PC-9 (cell line): ENCODE results near the gene MPIG6B.

Experiments
- EZH2 ChIP-seq: fragments of 200-600 bp; sonication (generic); IDR thresholded peaks from 2 replicates; pipeline ENCODE4 v1.8.0; 2017; ENCODE audit warnings: antibody characterized with exemption, low read depth
- TF ChIP-seq, protein P1 (sequence below): fragments of 200-600 bp; sonication (generic); conservative IDR thresholded peaks from 2 replicates; pipeline ENCODE4 v1.6.1; 2017; ENCODE audit warnings: mixed run types, antibody characterized with exemption, mild to moderate bottlenecking, moderate library complexity

DNA sequence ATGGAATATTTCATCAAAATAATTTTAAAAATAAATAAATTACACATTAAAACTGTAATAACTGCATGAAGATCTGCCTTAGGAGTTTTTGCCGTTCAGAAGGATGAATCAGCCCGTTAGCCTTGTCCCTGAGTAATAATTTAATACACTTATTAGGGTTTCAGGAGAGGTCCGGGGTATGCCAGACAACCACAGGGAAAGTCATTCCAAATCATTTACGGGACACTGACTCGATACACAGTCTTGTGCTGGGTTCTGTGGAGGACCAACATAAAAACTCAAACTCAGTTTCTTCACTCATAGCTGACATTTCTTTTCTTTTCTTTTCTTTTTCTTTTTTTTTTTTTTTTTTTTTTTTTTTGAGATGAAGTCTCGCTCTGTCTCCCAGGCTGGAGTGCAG is 17.2 kb upstream of the MPIG6B start:
- TF ChIP-seq, protein P1, sequence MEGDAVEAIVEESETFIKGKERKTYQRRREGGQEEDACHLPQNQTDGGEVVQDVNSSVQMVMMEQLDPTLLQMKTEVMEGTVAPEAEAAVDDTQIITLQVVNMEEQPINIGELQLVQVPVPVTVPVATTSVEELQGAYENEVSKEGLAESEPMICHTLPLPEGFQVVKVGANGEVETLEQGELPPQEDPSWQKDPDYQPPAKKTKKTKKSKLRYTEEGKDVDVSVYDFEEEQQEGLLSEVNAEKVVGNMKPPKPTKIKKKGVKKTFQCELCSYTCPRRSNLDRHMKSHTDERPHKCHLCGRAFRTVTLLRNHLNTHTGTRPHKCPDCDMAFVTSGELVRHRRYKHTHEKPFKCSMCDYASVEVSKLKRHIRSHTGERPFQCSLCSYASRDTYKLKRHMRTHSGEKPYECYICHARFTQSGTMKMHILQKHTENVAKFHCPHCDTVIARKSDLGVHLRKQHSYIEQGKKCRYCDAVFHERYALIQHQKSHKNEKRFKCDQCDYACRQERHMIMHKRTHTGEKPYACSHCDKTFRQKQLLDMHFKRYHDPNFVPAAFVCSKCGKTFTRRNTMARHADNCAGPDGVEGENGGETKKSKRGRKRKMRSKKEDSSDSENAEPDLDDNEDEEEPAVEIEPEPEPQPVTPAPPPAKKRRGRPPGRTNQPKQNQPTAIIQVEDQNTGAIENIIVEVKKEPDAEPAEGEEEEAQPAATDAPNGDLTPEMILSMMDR: no peak
- no peak for TF ChIP-seq EZH2
